ENCODE results near the gene PPP4R1. TPM values are rescaled to one million over a fixed set of nuclear protein-coding genes. Genes with fewer than 3 reads are reported as not detected.

PPP4R1 gene, protein sequence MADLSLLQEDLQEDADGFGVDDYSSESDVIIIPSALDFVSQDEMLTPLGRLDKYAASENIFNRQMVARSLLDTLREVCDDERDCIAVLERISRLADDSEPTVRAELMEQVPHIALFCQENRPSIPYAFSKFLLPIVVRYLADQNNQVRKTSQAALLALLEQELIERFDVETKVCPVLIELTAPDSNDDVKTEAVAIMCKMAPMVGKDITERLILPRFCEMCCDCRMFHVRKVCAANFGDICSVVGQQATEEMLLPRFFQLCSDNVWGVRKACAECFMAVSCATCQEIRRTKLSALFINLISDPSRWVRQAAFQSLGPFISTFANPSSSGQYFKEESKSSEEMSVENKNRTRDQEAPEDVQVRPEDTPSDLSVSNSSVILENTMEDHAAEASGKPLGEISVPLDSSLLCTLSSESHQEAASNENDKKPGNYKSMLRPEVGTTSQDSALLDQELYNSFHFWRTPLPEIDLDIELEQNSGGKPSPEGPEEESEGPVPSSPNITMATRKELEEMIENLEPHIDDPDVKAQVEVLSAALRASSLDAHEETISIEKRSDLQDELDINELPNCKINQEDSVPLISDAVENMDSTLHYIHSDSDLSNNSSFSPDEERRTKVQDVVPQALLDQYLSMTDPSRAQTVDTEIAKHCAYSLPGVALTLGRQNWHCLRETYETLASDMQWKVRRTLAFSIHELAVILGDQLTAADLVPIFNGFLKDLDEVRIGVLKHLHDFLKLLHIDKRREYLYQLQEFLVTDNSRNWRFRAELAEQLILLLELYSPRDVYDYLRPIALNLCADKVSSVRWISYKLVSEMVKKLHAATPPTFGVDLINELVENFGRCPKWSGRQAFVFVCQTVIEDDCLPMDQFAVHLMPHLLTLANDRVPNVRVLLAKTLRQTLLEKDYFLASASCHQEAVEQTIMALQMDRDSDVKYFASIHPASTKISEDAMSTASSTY
- total RNA-seq, result 174 TPM
- polyA plus RNA-seq, result 41.8 TPM

DNA sequence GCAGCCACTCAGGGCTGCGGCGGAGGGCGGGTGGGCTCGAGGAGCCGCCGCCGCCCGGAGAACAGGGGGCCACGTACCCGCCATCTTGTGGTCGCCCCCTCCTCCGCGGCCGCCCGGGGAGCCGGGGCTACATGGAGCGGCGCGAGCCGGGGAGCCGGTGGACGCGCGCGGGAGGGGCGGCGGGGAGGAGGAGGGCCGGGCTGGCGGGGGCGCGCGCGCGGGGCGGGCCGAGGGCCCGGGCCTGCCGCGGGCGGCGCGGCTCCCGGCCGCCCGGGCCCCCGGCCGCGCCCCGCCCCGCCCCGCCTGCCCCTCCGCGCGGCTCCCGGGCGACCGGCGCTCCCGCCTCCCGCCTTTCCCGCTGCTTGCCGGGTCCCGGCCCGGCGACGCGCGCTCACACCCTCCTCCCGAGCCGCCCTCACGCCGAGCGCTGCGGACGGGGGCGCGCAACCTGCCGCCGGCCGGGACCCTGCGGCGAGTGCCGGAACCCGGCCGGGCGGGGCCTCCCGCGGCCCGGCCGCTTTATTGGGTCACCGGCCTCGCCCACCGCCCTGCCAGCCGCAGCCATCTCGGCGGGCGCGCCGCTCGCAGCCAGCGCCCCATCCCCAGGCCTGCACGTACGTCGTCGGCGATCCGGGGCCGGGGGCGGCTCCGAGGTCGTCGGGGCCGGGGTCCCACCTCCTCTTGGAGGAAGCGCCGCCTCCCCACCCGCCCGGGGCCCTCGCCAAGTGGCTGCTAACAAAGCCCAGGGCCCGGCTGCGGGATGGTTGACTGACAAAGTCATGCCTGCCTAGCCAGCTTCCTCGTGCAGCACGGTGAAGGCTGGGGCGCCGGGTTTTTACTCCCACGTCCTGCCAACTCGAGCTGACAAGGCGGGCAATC, at the start of gene PPP4R1:
Gene PPP4R1 (minus strand): TSS at position 159 of the 879 bp plus-strand sequence. CDS start 75 bp downstream, at position 84.
- Histone ChIP-seq H3K4me1 (ENCODE audit: insufficient read depth) (no peaks in the 10 kb centered on the region), H3K27ac (ENCODE audit: low read depth) (peak within 1 kb of the TSS; percentile 96), H3K4me3 (ENCODE audit: low read depth, low read length) (peak within 1 kb of the TSS; percentile 97), H3K36me3 (ENCODE audit: insufficient read depth) (no peaks in the 10 kb centered on the region)
- WGBS, result under 1% methylated on average over 119 of the region's 127 CpGs
- DNase-seq (ENCODE audit: extremely low spot score), result no peak

DNA sequence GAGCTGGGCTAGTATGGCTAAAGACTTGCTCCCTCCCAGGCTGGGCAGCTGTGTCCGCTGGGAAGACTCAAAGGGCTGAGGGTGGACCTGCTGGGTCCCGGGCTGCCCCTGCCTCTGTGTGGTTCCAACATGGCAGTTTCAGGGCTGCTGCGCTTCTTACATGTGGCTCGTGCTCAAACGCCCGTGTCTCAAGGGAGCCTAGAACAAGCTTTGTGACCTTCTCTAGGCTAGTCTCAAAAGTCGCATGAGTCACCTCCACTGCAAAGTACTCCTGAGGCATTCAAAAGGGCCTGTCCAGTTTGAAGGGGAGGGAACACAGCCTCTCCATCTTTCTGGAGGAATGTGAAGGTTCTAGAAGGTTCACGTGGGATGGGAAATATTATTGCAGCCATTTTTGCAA, 49.0 kb upstream of the PPP4R1 start:
- Histone ChIP-seq H3K4me3 (ENCODE audit: low read depth, low read length) (no peak overlapping the region), H3K36me3 (ENCODE audit: insufficient read depth) (no peaks in the 10 kb centered on the region), H3K27ac (ENCODE audit: low read depth) (no peak overlapping the region), H3K4me1 (ENCODE audit: insufficient read depth) (no peaks in the 10 kb centered on the region)
- DNase-seq (ENCODE audit: extremely low spot score), result no peak
- 91% methylated on average over 8 of the region's 8 CpGs for WGBS

DNA sequence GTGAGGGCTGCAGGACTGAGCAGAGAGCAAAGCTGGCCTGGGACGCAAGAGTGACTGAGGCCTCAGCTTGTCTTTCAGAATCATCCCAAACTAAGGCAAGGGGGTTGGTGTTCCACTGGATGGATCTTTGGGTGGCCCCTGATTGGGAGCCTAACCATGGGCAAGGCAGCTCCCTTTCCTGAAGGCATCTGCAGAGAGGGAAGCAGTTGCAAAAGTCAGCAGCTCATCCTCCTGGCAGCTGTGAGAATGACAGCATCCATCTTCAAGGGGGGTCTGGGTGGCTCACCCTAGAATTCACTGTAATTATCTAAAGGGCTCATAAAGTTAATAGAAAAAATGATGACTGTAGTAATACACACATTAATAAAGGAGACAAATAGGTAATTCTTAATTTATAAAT, 47.2 kb upstream of the PPP4R1 start:
- 93% methylated on average over 1 of the region's 1 CpG for WGBS
- no peak for DNase-seq (ENCODE audit: extremely low spot score)
- Histone ChIP-seq H3K36me3 (ENCODE audit: insufficient read depth) (no peaks in the 10 kb centered on the region), H3K27ac (ENCODE audit: low read depth) (no peak overlapping the region), H3K4me1 (ENCODE audit: insufficient read depth) (no peaks in the 10 kb centered on the region), H3K4me3 (ENCODE audit: low read depth, low read length) (no peak overlapping the region)

DNA sequence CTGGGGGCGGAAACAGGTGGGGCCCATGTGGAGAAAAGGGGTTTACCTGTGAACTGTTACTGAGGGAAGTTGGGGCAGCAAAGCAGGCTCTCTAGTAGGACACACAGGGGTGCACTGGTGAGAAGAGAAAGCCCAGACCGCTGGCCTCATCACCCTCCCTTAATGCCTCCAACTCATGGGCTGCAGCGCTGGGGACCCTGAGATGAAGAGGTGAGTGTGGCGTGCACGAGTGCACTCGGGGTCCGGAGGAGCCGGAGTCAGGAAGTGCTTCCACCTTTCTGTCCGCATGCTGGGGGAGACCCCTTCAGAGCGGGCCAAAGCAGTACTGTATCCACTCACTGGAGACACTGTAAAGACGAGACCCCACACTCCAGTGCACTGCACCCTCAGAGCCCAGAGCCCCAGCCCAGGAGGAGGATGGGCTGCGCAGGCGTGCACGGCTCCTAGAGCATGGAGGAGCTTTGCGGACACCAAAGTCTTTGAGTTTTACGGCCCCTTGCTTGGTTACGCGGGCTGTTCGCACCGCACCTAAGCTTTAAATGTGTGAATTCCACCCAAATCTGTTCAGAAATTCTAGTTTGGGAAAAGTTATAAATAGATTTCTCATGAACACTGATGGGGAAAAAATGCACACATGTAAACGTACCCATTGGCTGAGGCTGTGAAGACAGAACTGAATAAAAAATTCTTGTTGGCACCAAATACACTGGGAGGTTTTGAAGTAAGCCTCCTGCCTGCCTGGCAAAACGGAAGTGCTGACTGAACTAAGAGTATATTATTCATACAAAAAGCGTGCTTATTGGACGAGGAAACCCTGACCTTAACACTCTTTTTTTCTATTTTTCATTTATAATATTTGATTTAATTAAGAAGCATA, 45.4 kb upstream of the PPP4R1 start:
- Histone ChIP-seq H3K36me3 (ENCODE audit: insufficient read depth) (no peaks in the 10 kb centered on the region), H3K27ac (ENCODE audit: low read depth) (no peak overlapping the region), H3K4me1 (ENCODE audit: insufficient read depth) (no peaks in the 10 kb centered on the region), H3K4me3 (ENCODE audit: low read depth, low read length) (no peak overlapping the region)
- no peak for DNase-seq (ENCODE audit: extremely low spot score)
- 89% methylated on average over 24 of the region's 24 CpGs for WGBS

DNA sequence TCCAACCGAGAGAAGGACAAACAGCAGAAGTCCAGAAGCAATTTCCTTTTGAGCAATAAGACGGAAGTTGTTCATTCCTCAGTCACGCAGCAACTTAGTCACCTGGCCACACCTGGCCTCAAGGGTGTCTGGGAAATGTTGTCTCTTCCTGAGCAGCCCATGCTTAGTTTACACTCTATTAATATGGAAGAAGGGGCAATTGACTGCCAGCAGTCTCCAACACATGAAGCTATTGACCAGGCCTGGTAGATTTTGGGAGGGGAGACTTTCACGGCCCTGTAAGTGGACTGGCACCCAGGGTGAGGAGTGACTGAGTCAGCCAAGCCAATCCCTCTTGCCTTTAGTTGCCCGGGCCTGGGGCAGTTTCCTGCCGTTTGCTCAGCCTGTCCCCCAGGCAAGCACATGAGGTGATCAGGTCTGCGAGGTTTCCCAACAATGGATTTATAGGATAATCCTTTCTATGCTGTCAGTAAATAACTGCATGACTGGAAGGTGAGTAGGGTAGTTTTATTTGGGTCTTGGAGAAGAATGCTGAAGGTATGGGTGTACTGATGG, 43.8 kb upstream of the PPP4R1 start:
- Histone ChIP-seq H3K4me1 (ENCODE audit: insufficient read depth) (no peaks in the 10 kb centered on the region), H3K27ac (ENCODE audit: low read depth) (no peak overlapping the region), H3K36me3 (ENCODE audit: insufficient read depth) (no peaks in the 10 kb centered on the region), H3K4me3 (ENCODE audit: low read depth, low read length) (no peak overlapping the region)
- DNase-seq (ENCODE audit: extremely low spot score), result no peak
- WGBS, result 87% methylated on average over 7 of the region's 7 CpGs

DNA sequence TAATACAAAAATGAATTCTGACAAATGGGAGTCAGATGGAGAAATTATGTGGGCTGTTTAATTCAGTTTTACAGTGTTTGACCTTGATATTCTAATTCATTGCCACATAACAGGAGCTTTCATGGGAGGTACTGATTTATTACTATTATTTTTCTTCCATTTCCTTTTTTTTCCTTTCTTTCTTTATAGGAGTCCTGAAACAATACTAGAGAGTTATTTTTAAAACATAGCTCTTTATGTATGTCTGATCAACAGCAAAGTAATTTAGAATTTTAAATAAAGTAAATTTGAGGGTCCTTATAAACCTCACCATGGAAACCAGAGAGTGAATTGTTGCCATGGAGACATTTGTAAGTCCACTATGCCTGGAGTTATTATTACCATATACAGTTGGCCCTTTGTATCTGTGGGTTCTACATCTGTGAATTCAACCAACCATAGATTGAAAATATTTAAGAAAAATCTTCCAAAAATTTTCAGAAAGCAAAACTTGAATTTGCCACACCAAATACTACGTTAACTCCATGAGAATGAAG, 40.9 kb upstream of the PPP4R1 start:
- H3K4me1 ChIP-seq (ENCODE audit: insufficient read depth), result no peaks in the 10 kb centered on the region
- no peak overlapping the region for H3K4me3 ChIP-seq (ENCODE audit: low read depth, low read length)
- H3K36me3 ChIP-seq (ENCODE audit: insufficient read depth), result no peaks in the 10 kb centered on the region
- 87% methylated on average over 1 of the region's 1 CpG for WGBS
- no peak overlapping the region for H3K27ac ChIP-seq (ENCODE audit: low read depth)
- DNase-seq (ENCODE audit: extremely low spot score), result no peak

DNA sequence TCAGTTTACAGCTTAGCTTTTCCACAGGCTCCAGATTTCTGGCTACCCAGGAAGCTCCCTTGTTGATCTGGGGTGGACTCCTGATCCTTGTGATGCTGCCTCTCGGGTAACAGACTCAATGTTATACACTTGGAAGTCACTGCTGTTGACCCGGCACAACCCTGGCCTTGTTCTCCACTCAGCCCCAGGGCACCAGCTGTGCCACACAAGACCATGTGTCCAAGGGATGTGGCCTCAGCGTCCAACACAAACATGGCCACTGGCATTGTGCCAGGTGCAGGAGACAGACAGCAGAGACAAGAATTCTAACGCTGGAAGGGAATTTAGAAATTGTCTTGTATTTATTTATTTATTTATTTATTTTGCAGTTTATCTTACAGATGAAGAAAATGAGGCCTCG, 39.0 kb upstream of the PPP4R1 start:
- no peaks in the 10 kb centered on the region for H3K36me3 ChIP-seq (ENCODE audit: insufficient read depth)
- no peak for DNase-seq (ENCODE audit: extremely low spot score)
- WGBS, result 72% methylated on average over 5 of the region's 5 CpGs
- H3K27ac ChIP-seq (ENCODE audit: low read depth), result no peak overlapping the region
- H3K4me1 ChIP-seq (ENCODE audit: insufficient read depth), result no peaks in the 10 kb centered on the region
- no peak overlapping the region for H3K4me3 ChIP-seq (ENCODE audit: low read depth, low read length)

DNA sequence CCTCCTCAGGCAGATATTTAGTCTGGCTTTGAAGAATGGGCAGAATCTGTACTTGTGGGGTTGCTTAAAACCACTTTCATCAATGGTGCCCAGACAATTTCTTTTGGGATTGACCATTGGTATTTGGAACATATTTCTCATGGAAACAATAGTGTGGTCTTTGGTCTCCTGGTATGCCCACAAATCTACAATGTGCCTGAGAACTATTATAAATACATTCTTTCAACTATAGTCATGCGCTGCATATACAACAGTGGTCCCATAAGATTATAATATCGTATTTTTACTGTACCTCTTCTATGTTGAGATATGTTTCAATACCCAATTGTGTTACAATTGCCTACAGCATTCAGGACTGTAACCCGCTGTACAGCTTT, 34.8 kb upstream of the PPP4R1 start:
- Histone ChIP-seq H3K36me3 (ENCODE audit: insufficient read depth) (no peaks in the 10 kb centered on the region), H3K4me1 (ENCODE audit: insufficient read depth) (no peaks in the 10 kb centered on the region), H3K4me3 (ENCODE audit: low read depth, low read length) (no peak overlapping the region), H3K27ac (ENCODE audit: low read depth) (no peak overlapping the region)
- 81% methylated on average over 3 of the region's 3 CpGs for WGBS
- DNase-seq (ENCODE audit: extremely low spot score), result no peak

DNA sequence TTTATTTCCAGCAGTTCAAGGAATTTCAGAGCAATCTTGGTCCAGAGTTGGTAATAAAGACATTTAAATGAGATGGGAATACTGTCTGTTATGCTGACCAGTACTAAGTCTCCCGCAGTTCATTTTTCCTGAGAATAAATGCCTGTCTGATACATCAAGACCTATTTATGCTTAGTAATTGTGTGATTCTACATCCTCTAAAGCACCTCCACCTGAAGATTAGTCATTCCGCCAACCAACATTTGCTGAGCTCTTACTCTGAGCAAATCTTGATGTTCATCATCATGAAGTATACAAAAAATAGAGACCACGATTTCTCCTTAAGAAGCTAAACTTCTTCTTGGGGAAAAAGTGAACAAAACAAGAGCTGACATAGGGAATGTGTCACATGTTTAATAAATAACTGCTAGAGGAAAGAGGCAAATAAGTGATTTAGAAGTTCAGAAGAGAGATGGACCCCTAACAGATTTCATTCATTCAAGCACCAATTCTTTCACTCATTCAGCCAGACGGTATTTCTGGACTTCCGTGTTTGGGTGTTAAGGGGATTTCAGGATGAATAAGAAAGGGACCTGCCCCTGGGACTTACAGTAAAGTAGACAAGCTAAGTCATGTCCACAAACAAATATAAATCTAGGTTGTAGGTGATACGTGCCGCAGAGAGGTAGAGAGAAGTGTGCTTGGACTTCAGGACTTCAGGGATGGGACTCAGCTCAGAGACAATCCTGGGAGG, 34.2 kb upstream of the PPP4R1 start:
- Histone ChIP-seq H3K4me1 (ENCODE audit: insufficient read depth) (no peaks in the 10 kb centered on the region), H3K4me3 (ENCODE audit: low read depth, low read length) (no peak overlapping the region), H3K36me3 (ENCODE audit: insufficient read depth) (no peaks in the 10 kb centered on the region), H3K27ac (ENCODE audit: low read depth) (no peak overlapping the region)
- 89% methylated on average over 7 of the region's 7 CpGs for WGBS
- DNase-seq (ENCODE audit: extremely low spot score), result peak; percentile 57

DNA sequence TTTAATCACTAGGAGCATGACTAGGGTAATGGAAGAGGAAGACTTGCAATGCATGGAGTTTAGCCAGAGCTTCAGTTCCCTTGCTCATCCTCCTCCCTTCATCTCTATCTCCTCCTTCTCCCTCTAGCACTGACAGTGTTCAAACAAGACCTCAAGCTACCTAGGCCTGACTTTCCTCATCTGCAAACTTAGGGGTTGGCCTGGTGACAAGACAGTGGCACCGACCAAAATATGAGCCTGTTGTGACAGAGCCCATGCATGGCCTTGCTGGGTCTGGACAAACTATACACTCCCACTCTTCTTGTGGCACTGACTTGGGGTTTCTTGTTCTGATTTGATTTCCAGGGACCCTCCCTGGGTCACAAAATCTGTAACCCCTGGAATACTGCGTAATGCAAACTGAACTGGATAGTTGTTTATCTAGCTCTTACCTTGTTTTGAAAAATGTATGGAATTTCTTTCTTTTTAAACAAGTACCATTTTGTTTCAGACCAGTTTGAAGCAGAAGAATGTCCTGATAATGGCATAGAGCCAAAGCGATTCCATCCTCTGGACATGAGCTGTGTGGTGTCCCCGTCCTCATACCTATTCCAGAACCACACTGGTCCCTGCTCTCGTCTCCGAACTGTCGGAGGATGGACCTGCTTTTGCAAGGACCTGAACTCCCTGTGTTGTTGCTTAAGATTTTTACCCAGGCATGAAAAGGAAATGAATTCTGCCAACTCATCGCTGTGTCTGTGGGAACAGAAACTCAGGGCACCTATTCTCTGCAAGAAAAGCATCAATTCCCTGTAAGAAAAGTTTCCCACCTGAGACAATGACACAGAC, 33.4 kb upstream of the PPP4R1 start:
- Histone ChIP-seq H3K4me3 (ENCODE audit: low read depth, low read length) (no peak overlapping the region), H3K4me1 (ENCODE audit: insufficient read depth) (no peaks in the 10 kb centered on the region), H3K36me3 (ENCODE audit: insufficient read depth) (no peaks in the 10 kb centered on the region), H3K27ac (ENCODE audit: low read depth) (no peak overlapping the region)
- DNase-seq (ENCODE audit: extremely low spot score), result no peak
- 81% methylated on average over 8 of the region's 8 CpGs for WGBS

DNA sequence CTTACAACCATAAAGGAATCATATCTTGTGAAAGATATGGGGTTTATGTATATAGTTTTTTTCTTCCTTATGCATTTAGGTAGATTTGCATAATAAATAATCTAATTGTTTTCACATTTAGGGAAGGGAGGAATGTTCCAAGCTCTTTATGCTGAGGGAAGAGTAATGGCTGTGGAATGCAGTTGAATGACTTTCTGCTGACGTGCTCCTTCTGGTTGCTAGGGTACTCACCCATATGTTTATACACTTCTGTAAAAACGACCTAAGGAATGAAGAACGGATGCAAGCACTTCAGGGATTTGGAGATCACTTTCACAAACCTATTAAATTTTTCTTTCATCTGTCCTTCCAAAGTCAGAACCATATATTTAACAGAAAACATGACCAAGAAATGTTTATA, 29.2 kb upstream of the PPP4R1 start:
- peak; percentile 92 for DNase-seq (ENCODE audit: extremely low spot score)

More for the DNA sequence above, 29.2 kb upstream of the PPP4R1 start:
- Histone ChIP-seq H3K4me3 (ENCODE audit: low read depth, low read length) (no peak overlapping the region), H3K36me3 (ENCODE audit: insufficient read depth) (no peaks in the 10 kb centered on the region), H3K27ac (ENCODE audit: low read depth) (no peak overlapping the region), H3K4me1 (ENCODE audit: insufficient read depth) (no peaks in the 10 kb centered on the region)
- WGBS, result 8% methylated on average over 3 of the region's 3 CpGs

Data from urinary bladder (tissue), 4 donors.